Measurements from ENCODE around the gene MAMDC2.

The MAMDC2 gene

DNA sequence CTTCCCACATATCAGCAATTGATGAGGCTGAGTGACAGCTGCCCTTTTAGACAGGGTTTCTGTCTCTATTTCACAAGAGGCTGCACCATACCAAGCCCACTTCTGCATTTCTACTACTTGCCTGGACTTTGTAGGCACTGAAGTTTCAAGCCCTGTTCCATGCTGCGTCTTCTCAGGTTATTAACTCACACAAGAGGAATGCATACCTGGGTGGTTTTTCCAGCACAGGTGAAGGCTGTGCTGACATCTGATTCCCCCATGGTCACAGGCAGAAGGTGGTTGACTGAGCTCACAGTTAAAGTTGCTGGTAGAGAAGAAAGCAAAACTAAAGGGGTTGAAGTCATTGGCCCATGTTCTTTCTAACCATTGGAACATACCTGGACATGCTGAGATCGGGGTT, 86.6 kb downstream of the MAMDC2 start:
- Histone ChIP-seq H3K36me3 (ENCODE audit: insufficient read depth, low read length) (no peaks in the 10 kb centered on the region), H2AFZ (ENCODE audit: low read length) (no peak overlapping the region), H3K27me3 (ENCODE audit: insufficient read depth, low read length, poor library complexity, severe bottlenecking) (no peaks in the 10 kb centered on the region), H3K4me3 (ENCODE audit: low read length, poor library complexity, severe bottlenecking) (no peak overlapping the region), H3K4me1 (ENCODE audit: insufficient read depth, low read length, poor library complexity, severe bottlenecking) (no peaks in the 10 kb centered on the region), H3F3A (ENCODE audit: low read depth) (no peaks in the 10 kb centered on the region), H3K9me2 (replicated peaks; ENCODE audit: low read depth, low read length) (no peaks in the 10 kb centered on the region), H3K9me3 (ENCODE audit: insufficient read depth, low read depth, low read length) (no peaks in the 10 kb centered on the region), H4K20me1 (ENCODE audit: insufficient read depth, low read length, poor library complexity, severe bottlenecking) (no peaks in the 10 kb centered on the region), H3K4me2 (ENCODE audit: low read depth, low read length, poor library complexity, severe bottlenecking) (no peak overlapping the region), H3K79me2 (ENCODE audit: insufficient read depth, low read length) (no peaks in the 10 kb centered on the region), H3K9ac (ENCODE audit: low read depth, low read length, poor library complexity, severe bottlenecking) (no peak overlapping the region)
- TF ChIP-seq, protein P1, sequence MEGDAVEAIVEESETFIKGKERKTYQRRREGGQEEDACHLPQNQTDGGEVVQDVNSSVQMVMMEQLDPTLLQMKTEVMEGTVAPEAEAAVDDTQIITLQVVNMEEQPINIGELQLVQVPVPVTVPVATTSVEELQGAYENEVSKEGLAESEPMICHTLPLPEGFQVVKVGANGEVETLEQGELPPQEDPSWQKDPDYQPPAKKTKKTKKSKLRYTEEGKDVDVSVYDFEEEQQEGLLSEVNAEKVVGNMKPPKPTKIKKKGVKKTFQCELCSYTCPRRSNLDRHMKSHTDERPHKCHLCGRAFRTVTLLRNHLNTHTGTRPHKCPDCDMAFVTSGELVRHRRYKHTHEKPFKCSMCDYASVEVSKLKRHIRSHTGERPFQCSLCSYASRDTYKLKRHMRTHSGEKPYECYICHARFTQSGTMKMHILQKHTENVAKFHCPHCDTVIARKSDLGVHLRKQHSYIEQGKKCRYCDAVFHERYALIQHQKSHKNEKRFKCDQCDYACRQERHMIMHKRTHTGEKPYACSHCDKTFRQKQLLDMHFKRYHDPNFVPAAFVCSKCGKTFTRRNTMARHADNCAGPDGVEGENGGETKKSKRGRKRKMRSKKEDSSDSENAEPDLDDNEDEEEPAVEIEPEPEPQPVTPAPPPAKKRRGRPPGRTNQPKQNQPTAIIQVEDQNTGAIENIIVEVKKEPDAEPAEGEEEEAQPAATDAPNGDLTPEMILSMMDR (conservative IDR thresholded peaks at IDR 0.05; ENCODE audit: low read length), result no peak
- no peak for TF ChIP-seq EZH2phosphoT487 (IDR thresholded peaks at IDR 0.05; ENCODE audit: borderline replicate concordance)

DNA sequence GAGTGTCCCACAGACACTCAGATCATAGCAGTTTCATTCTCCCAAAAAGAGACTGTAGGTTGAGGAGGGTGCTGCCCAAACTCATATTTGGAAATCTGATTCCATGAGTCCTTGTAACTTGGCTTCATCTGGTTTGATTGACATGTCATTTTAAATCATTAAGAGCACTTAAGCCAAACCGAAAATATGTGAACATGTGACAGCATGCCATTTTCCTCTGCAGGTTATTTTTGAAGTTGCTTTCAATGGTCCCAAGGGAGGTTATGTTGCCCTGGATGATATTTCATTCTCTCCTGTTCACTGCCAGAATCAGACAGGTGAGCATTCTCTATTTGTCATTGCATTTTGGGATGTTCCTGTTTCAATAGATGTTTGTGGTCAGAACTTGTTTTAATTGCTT, 87.6 kb downstream of the MAMDC2 start:
- Histone ChIP-seq H3K4me3 (ENCODE audit: low read length, poor library complexity, severe bottlenecking) (no peak overlapping the region), H3F3A (ENCODE audit: low read depth) (no peaks in the 10 kb centered on the region), H3K79me2 (ENCODE audit: insufficient read depth, low read length) (no peaks in the 10 kb centered on the region), H3K4me1 (ENCODE audit: insufficient read depth, low read length, poor library complexity, severe bottlenecking) (no peaks in the 10 kb centered on the region), H3K9me3 (ENCODE audit: insufficient read depth, low read depth, low read length) (no peaks in the 10 kb centered on the region), H3K9me2 (replicated peaks; ENCODE audit: low read depth, low read length) (no peaks in the 10 kb centered on the region), H2AFZ (ENCODE audit: low read length) (no peak overlapping the region), H4K20me1 (ENCODE audit: insufficient read depth, low read length, poor library complexity, severe bottlenecking) (no peaks in the 10 kb centered on the region), H3K27me3 (ENCODE audit: insufficient read depth, low read length, poor library complexity, severe bottlenecking) (no peaks in the 10 kb centered on the region), H3K4me2 (ENCODE audit: low read depth, low read length, poor library complexity, severe bottlenecking) (no peak overlapping the region), H3K36me3 (ENCODE audit: insufficient read depth, low read length) (no peaks in the 10 kb centered on the region), H3K9ac (ENCODE audit: low read depth, low read length, poor library complexity, severe bottlenecking) (no peak overlapping the region)
- TF ChIP-seq, protein P1 (conservative IDR thresholded peaks at IDR 0.05; ENCODE audit: low read length), result no peak
- TF ChIP-seq EZH2phosphoT487 (IDR thresholded peaks at IDR 0.05; ENCODE audit: borderline replicate concordance), result no peak

DNA sequence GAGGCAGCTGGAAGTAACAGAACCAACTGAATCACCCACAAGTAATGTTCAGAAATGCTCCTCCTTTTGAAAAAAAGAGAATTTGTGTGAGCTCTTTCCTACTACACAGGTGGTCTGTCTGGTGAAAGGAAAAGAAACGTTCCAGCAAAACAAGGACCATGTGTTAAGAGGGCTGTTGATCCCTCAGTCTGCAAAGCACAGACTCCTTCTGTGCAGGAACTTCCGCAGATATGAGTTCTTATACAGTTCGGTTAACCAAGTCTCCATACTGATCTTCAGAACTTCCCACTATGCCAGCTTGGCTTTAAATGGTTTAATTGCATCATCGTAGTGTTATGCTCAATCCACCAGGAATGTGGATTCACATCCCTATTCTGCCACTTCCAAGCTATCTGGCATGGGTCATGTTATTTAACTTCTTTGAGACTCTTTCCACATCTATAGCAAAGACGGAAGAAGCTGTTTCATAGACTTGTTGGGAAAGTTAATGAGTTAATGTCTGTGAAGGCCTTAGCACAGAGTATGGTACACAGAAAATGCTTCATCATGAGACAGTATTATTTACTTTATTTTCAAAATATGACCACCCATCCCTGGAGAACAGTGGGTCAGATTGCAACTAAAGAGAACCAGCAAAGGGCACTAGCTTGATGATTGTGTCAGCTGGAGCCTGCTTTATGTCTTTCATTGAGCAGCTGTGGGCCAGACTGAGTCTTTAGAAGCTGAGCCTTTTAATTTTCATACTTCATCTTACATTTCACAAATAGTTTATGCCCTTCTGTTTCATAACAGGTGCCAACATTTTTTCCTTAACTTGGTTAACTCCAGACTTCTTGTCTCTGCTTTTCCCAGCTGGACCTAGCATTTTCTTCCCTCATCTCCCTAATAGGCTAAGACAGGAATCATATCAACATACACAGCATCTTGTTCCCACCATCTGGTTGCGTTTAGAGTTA, 89.9 kb downstream of the MAMDC2 start:
- Histone ChIP-seq H3K79me2 (ENCODE audit: insufficient read depth, low read length) (no peaks in the 10 kb centered on the region), H2AFZ (ENCODE audit: low read length) (no peak overlapping the region), H3K27me3 (ENCODE audit: insufficient read depth, low read length, poor library complexity, severe bottlenecking) (no peaks in the 10 kb centered on the region), H3K4me3 (ENCODE audit: low read length, poor library complexity, severe bottlenecking) (no peak overlapping the region), H3K4me1 (ENCODE audit: insufficient read depth, low read length, poor library complexity, severe bottlenecking) (peaks cover 3% of the 10 kb centered on the region), H3K9me2 (replicated peaks; ENCODE audit: low read depth, low read length) (no peaks in the 10 kb centered on the region), H3K9ac (ENCODE audit: low read depth, low read length, poor library complexity, severe bottlenecking) (no peak overlapping the region), H3K36me3 (ENCODE audit: insufficient read depth, low read length) (no peaks in the 10 kb centered on the region), H3K9me3 (ENCODE audit: insufficient read depth, low read depth, low read length) (no peaks in the 10 kb centered on the region), H4K20me1 (ENCODE audit: insufficient read depth, low read length, poor library complexity, severe bottlenecking) (no peaks in the 10 kb centered on the region), H3F3A (ENCODE audit: low read depth) (no peaks in the 10 kb centered on the region), H3K4me2 (ENCODE audit: low read depth, low read length, poor library complexity, severe bottlenecking) (no peak overlapping the region)
- TF ChIP-seq, protein P1 (conservative IDR thresholded peaks at IDR 0.05; ENCODE audit: low read length), result no peak
- TF ChIP-seq EZH2phosphoT487 (IDR thresholded peaks at IDR 0.05; ENCODE audit: borderline replicate concordance), result no peak
